MM.1S (cell line): Measurements from ENCODE around the gene FBXL17.

Source experiments
- DNase-seq: peaks from one replicate; pipeline ENCODE4 v3.0.0-alpha.2; 2015
- H2AFZ ChIP-seq: fragments of 300-600 bp; sonication (generic); 2 replicates; pipeline ENCODE4 v1.6.0; 2016; ENCODE audit warnings: antibody characterized with exemption, low read length
- H3F3A ChIP-seq: fragments of 300-600 bp; sonication (generic); 2 replicates; pipeline ENCODE4 v1.6.1; 2016; ENCODE audit warnings: mild to moderate bottlenecking, antibody characterized with exemption, low read length, moderate library complexity, mixed read lengths; ENCODE audit not compliant: insufficient read depth
- H3K27ac ChIP-seq: fragments of 300-600 bp; sonication (generic); 2 replicates; pipeline ENCODE4 v1.5.1; 2016; ENCODE audit warnings: mild to moderate bottlenecking, low read length
- H3K27me3 ChIP-seq: fragments of 300-600 bp; sonication (generic); replicated peaks from 2 replicates; pipeline ENCODE4 v1.6.0; 2016; ENCODE audit warnings: low read length; ENCODE audit not compliant: insufficient read depth
- H3K36me3 ChIP-seq: fragments of 300-600 bp; sonication (generic); replicated peaks from 2 replicates; pipeline ENCODE4 v1.6.1; 2016; ENCODE audit warnings: mild to moderate bottlenecking, low read length, mixed read lengths; ENCODE audit not compliant: insufficient read depth
- H3K4me1 ChIP-seq: fragments of 300-600 bp; sonication (generic); 2 replicates; pipeline ENCODE4 v1.6.1; 2016; ENCODE audit warnings: low read length, mixed read lengths
- H3K4me2 ChIP-seq: fragments of 300-600 bp; sonication (generic); 2 replicates; pipeline ENCODE4 v1.6.0; 2016; ENCODE audit warnings: low read depth, low read length
- H3K4me3 ChIP-seq: fragments of 300-600 bp; sonication (generic); 2 replicates; pipeline ENCODE4 v1.5.1; 2016; ENCODE audit warnings: low read length, mixed read lengths
- H3K79me2 ChIP-seq: fragments of 300-600 bp; sonication (generic); 2 replicates; pipeline ENCODE4 v1.6.1; 2016; ENCODE audit warnings: mixed run types, low read length, mixed read lengths
- H3K9ac ChIP-seq: fragments of 300-600 bp; sonication (generic); 2 replicates; pipeline ENCODE4 v1.6.1; 2016; ENCODE audit warnings: low read length, mixed read lengths
- H3K9me2 ChIP-seq: fragments of 300-600 bp; sonication (generic); replicated peaks from 2 replicates; pipeline ENCODE4 v1.6.1; 2016; ENCODE audit warnings: mild to moderate bottlenecking, low read length, mixed read lengths; ENCODE audit not compliant: insufficient read depth
- H3K9me3 ChIP-seq: fragments of 300-600 bp; sonication (generic); replicated peaks from 2 replicates; pipeline ENCODE4 v1.6.1; 2016; ENCODE audit warnings: mild to moderate bottlenecking, low read length, mixed read lengths; ENCODE audit not compliant: insufficient read depth
- H4K20me1 ChIP-seq: fragments of 300-600 bp; sonication (generic); 2 replicates; pipeline ENCODE4 v1.6.1; 2016; ENCODE audit warnings: mild to moderate bottlenecking, low read length, moderate library complexity, mixed read lengths; ENCODE audit not compliant: insufficient read depth
- EZH2 ChIP-seq: fragments of 300-600 bp; sonication (generic); optimal IDR thresholded peaks from 2 replicates; pipeline ENCODE3; 2017; ENCODE audit warnings: low read depth, mild to moderate bottlenecking, antibody characterized with exemption, low read length, mixed read lengths
- EZH2phosphoT487 ChIP-seq: fragments of 300-600 bp; sonication (generic); IDR thresholded peaks from 2 replicates; pipeline ENCODE4 v1.6.1; 2018; ENCODE audit warnings: antibody characterized with exemption, low read length
- TF ChIP-seq, protein P1 (sequence below): fragments of 300-600 bp; sonication (generic); IDR thresholded peaks from 2 replicates; pipeline ENCODE4 v1.5.1; 2016; ENCODE audit warnings: antibody characterized with exemption, low read length, mixed read lengths

FBXL17 gene

DNA sequence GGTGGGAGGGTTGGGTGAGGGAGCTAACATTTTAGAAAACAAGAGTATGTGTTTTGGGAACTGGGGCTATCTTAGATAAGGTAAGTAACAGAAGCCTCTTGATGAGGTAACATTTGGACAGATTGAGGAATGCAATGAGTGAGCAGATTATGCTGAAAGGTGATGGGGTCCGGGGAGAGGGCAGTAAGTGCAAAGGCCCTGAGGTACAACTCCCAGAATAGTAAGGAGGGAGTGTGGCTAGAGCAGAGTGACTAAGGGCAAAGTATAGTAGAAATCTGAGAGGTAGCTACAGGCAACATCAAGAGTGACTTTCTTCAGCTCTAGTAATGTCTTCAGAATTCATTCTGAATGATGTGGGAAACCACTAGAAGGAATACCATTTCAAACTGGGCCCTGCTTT is 38.9 kb upstream of the FBXL17 start:
- Histone ChIP-seq H3K9me2 (no peaks in the 10 kb centered on the region), H3K36me3 (no peaks in the 10 kb centered on the region), H3K79me2 (no peaks in the 10 kb centered on the region), H3K4me2 (no peak overlapping the region), H4K20me1 (no peaks in the 10 kb centered on the region), H3K4me3 (no peak overlapping the region), H3K9me3 (no peaks in the 10 kb centered on the region), H3K4me1 (no peaks in the 10 kb centered on the region), H3K27me3 (no peaks in the 10 kb centered on the region), H2AFZ (no peak overlapping the region), H3K9ac (no peak overlapping the region), H3K27ac (no peak overlapping the region), H3F3A (no peaks in the 10 kb centered on the region)
- TF ChIP-seq EZH2 (no peak), EZH2phosphoT487 (no peak)
- TF ChIP-seq, protein P1, sequence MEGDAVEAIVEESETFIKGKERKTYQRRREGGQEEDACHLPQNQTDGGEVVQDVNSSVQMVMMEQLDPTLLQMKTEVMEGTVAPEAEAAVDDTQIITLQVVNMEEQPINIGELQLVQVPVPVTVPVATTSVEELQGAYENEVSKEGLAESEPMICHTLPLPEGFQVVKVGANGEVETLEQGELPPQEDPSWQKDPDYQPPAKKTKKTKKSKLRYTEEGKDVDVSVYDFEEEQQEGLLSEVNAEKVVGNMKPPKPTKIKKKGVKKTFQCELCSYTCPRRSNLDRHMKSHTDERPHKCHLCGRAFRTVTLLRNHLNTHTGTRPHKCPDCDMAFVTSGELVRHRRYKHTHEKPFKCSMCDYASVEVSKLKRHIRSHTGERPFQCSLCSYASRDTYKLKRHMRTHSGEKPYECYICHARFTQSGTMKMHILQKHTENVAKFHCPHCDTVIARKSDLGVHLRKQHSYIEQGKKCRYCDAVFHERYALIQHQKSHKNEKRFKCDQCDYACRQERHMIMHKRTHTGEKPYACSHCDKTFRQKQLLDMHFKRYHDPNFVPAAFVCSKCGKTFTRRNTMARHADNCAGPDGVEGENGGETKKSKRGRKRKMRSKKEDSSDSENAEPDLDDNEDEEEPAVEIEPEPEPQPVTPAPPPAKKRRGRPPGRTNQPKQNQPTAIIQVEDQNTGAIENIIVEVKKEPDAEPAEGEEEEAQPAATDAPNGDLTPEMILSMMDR, result no peak
- no peak for DNase-seq

DNA sequence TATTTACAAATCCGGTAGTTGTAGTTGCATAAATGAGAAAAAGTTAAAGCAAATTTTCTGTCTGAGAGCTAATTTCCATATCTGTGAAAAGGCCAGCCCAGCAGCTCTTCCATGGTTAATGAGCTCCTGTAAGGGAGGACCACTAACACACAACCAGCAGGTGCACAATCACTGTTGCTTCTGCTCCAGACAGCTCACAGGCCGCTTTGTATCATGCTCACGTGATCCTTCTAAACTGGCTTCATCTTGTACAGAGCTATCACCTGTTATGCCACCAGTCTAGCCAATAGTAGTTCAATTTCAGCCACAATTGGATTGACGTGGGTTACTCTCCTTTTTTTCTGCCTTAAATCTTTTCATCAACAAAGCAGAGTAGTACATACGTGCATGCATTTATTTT is 38.3 kb upstream of the FBXL17 start:
- H3K27ac ChIP-seq, result no peak overlapping the region
- no peaks in the 10 kb centered on the region for H3K9me2 ChIP-seq
- no peaks in the 10 kb centered on the region for H4K20me1 ChIP-seq
- no peaks in the 10 kb centered on the region for H3K79me2 ChIP-seq
- no peaks in the 10 kb centered on the region for H3K4me1 ChIP-seq
- H3F3A ChIP-seq, result no peaks in the 10 kb centered on the region
- no peak overlapping the region for H3K4me3 ChIP-seq
- no peak overlapping the region for H3K9ac ChIP-seq
- H3K9me3 ChIP-seq, result no peaks in the 10 kb centered on the region
- H3K4me2 ChIP-seq, result no peak overlapping the region
- no peak overlapping the region for H2AFZ ChIP-seq
- H3K27me3 ChIP-seq, result no peaks in the 10 kb centered on the region
- H3K36me3 ChIP-seq, result no peaks in the 10 kb centered on the region
- TF ChIP-seq EZH2, result no peak
- no peak for TF ChIP-seq EZH2phosphoT487
- TF ChIP-seq, protein P1, result no peak
- DNase-seq, result no peak

DNA sequence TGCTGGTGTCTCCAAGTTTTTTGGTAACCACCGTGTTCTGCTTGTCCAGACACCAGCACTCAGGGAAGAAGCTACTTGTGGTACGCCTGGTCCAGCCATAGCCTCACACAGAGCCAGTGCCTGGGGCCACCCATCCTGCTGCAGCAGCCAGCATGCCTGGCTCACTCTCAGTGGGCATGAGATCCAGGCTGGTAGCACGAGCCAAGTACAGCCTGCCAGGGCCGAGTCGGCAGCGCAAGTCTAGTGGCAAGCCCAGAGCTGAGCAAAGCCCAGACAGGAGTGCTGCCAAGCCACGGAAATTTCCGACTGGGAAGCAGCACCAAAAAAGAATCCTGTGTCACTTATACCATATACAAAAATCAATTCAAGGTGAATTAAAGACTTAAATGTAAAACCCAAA is 36.3 kb upstream of the FBXL17 start:
- no peaks in the 10 kb centered on the region for H3F3A ChIP-seq
- H3K9ac ChIP-seq, result no peak overlapping the region
- no peaks in the 10 kb centered on the region for H3K79me2 ChIP-seq
- no peaks in the 10 kb centered on the region for H3K9me2 ChIP-seq
- no peak overlapping the region for H3K27ac ChIP-seq
- H3K4me2 ChIP-seq, result no peak overlapping the region
- DNase-seq, result no peak
- H4K20me1 ChIP-seq, result no peaks in the 10 kb centered on the region
- no peak for TF ChIP-seq EZH2phosphoT487
- TF ChIP-seq, protein P1, result no peak
- TF ChIP-seq EZH2, result no peak
- no peaks in the 10 kb centered on the region for H3K27me3 ChIP-seq
- H3K9me3 ChIP-seq, result no peaks in the 10 kb centered on the region
- no peak overlapping the region for H3K4me3 ChIP-seq
- H3K4me1 ChIP-seq, result no peaks in the 10 kb centered on the region
- no peaks in the 10 kb centered on the region for H3K36me3 ChIP-seq
- H2AFZ ChIP-seq, result no peak overlapping the region
